ENCODE data around the gene CYTH2. TPM values are rescaled to one million over a fixed set of nuclear protein-coding genes. Genes with fewer than 3 reads are reported as not detected.

Gene CYTH2
- polyA plus RNA-seq, 2 of the 4 experiments (the other 2 are of a cell fraction), result 33.4 to 50.5 TPM

- ChIA-PET POLR2A (interaction anchor here (0.6 to 2.2 kb wide), 2 partner anchors 60 to 93 kb away, joined by 3 to 14 read pairs; no protein-coding TSS in a partner anchor), CTCF (interaction anchor here (0.9 to 9.5 kb wide), 12 partner anchors 11 to 184 kb away, joined by 3 to 268 read pairs (median 30); partner anchors contain the start of genes KDELR1, LMTK3 and SPACA4)
- ATAC-seq, result peak; percentile 10 to 15; a peak in 4 of 6 replicates
- TF ChIP-seq ZC3H11A (IDR thresholded peaks at IDR 0.05), result no peak
- TF ChIP-seq JUN (IDR thresholded peaks at IDR 0.05), result no peak
- TF ChIP-seq, protein P1, sequence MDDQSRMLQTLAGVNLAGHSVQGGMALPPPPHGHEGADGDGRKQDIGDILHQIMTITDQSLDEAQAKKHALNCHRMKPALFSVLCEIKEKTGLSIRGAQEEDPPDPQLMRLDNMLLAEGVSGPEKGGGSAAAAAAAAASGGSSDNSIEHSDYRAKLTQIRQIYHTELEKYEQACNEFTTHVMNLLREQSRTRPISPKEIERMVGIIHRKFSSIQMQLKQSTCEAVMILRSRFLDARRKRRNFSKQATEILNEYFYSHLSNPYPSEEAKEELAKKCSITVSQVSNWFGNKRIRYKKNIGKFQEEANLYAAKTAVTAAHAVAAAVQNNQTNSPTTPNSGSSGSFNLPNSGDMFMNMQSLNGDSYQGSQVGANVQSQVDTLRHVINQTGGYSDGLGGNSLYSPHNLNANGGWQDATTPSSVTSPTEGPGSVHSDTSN (IDR thresholded peaks at IDR 0.05), result 0 out of 2 replicates have a peak, but pooled peaks have one; percentile 32
- peak; percentile 73 to 86 for DNase-seq (ENCODE audit: low read depth in 1 of 2, low spot score in 1 of 2)
- no peak for FAIRE-seq
- Histone ChIP-seq H3K4me2 (peak overlapping the region; percentile 65), H3K4me3 (peak overlapping the region; percentile 22; the same call in 1 of the 3 replicates), H3K4me1 (peaks cover 68% of the 10 kb centered on the region), H3K9me3 (no peaks in the 10 kb centered on the region), H3K27ac (peak overlapping the region; percentile 40 to 94; a peak in 5 of 6 replicates)
- WGBS (ENCODE audit: missing lambda C conversion rate), result 49% methylated on average over 27 of the region's 50 CpGs
Measured at GRCh38 chr19:48490981-48491792, 22.0 kb downstream of the CYTH2 start.

DNA sequence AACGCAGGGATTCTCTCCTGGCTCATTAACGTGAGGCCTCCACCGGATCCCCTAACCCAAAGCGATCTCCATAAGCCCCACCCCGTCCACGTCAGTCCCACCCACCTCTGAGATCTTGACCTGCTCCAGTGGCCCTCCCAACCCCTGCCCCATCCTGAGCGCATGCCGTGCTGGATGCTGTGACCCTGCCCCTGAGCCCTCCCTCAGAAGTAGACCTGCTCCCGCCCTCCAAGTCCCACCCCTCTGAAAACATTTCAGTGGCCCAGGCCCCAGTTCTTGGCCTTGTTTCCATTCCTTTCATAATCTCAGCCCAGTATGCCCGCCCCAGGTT lies 22.6 kb downstream of the CYTH2 start:
- Histone ChIP-seq H3K4me3 (no peak overlapping the region), H3K4me2 (peak overlapping the region; percentile 65; the same call in 2 of the 3 replicates), H3K9me3 (no peaks in the 10 kb centered on the region), H3K4me1 (peaks cover 62% of the 10 kb centered on the region), H3K27ac (peak overlapping the region in 1 of 2 experiments; percentile 94; a peak in 3 of 6 replicates)
- ChIA-PET CTCF (interaction anchor here (5.3 to 9.5 kb wide), 3 partner anchors 15 to 117 kb away, joined by 24 to 268 read pairs (median 145); no protein-coding TSS in a partner anchor), POLR2A (interaction anchor here (2.6 kb wide), 2 partner anchors 92 to 127 kb away, joined by 15 to 18 read pairs; partner anchors contain the start of genes RPL18 and SPHK2)
- 86% methylated on average over 10 of the region's 10 CpGs for WGBS (ENCODE audit: missing lambda C conversion rate)
- FAIRE-seq, result no peak
- no peak for ATAC-seq
- no peak for TF ChIP-seq HDAC2 (IDR thresholded peaks at IDR 0.05)
- no peak for TF ChIP-seq EHMT2 (IDR thresholded peaks at IDR 0.05; ENCODE audit: low read depth)
- TF ChIP-seq CEBPB (IDR thresholded peaks at IDR 0.05), result no peak
- TF ChIP-seq ELK1 (IDR thresholded peaks at IDR 0.05; ENCODE audit: low read depth, low read length), result no peak
- no peak for TF ChIP-seq TFCP2L1 (CRISPR knock-in tag; IDR thresholded peaks at IDR 0.05)
- no peak for TF ChIP-seq HMGXB4 (CRISPR knock-in tag; IDR thresholded peaks at IDR 0.05; ENCODE audit: borderline replicate concordance)
- TF ChIP-seq, protein P2, sequence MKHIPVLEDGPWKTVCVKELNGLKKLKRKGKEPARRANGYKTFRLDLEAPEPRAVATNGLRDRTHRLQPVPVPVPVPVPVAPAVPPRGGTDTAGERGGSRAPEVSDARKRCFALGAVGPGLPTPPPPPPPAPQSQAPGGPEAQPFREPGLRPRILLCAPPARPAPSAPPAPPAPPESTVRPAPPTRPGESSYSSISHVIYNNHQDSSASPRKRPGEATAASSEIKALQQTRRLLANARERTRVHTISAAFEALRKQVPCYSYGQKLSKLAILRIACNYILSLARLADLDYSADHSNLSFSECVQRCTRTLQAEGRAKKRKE (CRISPR knock-in tag; IDR thresholded peaks at IDR 0.05; ENCODE audit: low read depth), result no peak
- no peak for TF ChIP-seq POLR2AphosphoS2 (conservative IDR thresholded peaks at IDR 0.05; ENCODE audit: low read length)
- TF ChIP-seq EP300 (IDR thresholded peaks at IDR 0.05), result no peak
- TF ChIP-seq ESRRA (IDR thresholded peaks at IDR 0.05; ENCODE audit: borderline replicate concordance, low read length), result no peak
- TF ChIP-seq BCL3 (IDR thresholded peaks at IDR 0.05), result no peak
- no peak for TF ChIP-seq MAZ (IDR thresholded peaks at IDR 0.05; ENCODE audit: borderline replicate concordance, low read depth, low read length)
- TF ChIP-seq HOXB13 (CRISPR knock-in tag; IDR thresholded peaks at IDR 0.05; ENCODE audit: low read depth), result no peak
- no peak for TF ChIP-seq RFX5 (IDR thresholded peaks at IDR 0.05)
- no peak for TF ChIP-seq REST (IDR thresholded peaks at IDR 0.05)
- no peak for TF ChIP-seq E2F6 (IDR thresholded peaks at IDR 0.05; ENCODE audit: borderline replicate concordance, low read depth)
- TF ChIP-seq, protein P3, sequence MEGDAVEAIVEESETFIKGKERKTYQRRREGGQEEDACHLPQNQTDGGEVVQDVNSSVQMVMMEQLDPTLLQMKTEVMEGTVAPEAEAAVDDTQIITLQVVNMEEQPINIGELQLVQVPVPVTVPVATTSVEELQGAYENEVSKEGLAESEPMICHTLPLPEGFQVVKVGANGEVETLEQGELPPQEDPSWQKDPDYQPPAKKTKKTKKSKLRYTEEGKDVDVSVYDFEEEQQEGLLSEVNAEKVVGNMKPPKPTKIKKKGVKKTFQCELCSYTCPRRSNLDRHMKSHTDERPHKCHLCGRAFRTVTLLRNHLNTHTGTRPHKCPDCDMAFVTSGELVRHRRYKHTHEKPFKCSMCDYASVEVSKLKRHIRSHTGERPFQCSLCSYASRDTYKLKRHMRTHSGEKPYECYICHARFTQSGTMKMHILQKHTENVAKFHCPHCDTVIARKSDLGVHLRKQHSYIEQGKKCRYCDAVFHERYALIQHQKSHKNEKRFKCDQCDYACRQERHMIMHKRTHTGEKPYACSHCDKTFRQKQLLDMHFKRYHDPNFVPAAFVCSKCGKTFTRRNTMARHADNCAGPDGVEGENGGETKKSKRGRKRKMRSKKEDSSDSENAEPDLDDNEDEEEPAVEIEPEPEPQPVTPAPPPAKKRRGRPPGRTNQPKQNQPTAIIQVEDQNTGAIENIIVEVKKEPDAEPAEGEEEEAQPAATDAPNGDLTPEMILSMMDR (IDR thresholded peaks at IDR 0.05), result no peak
- no peak for TF ChIP-seq FOSL2 (IDR thresholded peaks at IDR 0.05)
- no peak for TF ChIP-seq FOSL2 (CRISPR knock-in tag; IDR thresholded peaks at IDR 0.05)
- no peak for DNase-seq (ENCODE audit: low read depth in 1 of 2, low spot score in 1 of 2)

Data from A549 (cell line).